Peyer's patch (tissue), 4 donors: ENCODE results near the gene EPB41L5.

Experiments used
- POLR2A ChIP-seq, 2 donors: fragments of 450-650 bp; IDR thresholded peaks; one replicate each; pipeline ENCODE4 v1.5.1; 2017; ENCODE audit warnings: antibody characterized with exemption in 2 of 2, mild to moderate bottlenecking in 2 of 2, moderate library complexity in 2 of 2
- TF ChIP-seq, protein P1 (sequence below), 6 experiments: fragments of 450-650 bp in 4 of 6; fragments of 200-600 bp in 2 of 6; sonication (generic) in 1 of 6; IDR thresholded peaks; one replicate each; pipeline ENCODE4 v1.5.1; 2017 to 2019; ENCODE audit warnings: antibody characterized with exemption in 6 of 6, mild to moderate bottlenecking in 3 of 6, moderate library complexity in 1 of 6

DNA sequence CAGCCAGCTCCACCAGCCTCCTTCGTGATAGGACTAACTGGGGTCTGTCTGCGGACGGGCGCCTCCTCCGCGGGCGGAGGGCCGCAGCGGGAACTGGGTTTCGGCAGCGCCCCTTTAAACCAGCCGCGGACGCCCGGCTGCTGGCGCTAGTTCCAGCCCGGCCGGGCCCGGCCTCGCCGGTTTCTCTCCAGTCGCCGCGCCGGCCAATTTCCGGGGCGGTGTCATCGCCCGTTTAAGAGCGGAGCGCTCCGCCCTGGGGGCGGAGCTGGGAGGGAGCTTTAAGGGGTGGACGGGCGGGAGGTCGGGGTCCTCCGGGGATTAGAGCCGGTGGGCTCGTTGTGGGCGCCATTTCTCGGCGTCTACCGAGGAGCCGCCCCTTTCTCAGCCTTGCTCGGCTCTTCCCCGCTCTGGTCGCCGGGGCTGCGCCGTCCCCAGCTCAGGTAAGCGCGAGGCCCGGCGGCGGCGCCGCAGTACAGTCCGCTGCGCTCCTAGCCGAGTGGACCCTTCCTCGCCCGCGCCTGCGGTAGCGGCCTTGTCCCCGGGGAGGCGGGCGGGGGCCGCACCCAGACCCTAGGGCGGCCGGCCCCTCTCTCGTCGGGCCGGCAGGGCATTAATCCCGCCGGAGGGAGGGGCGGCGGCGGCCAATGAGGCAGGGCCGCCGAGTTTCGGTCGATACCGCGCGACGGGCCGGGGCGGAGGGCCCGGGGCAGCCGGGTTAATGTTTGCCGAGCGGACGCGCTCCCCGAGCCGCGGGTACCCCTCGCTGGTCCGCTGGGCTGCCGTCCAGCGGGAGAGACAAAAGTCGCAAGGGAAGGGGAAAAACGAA lies at the start of gene EPB41L5:
- TF ChIP-seq, protein P1, sequence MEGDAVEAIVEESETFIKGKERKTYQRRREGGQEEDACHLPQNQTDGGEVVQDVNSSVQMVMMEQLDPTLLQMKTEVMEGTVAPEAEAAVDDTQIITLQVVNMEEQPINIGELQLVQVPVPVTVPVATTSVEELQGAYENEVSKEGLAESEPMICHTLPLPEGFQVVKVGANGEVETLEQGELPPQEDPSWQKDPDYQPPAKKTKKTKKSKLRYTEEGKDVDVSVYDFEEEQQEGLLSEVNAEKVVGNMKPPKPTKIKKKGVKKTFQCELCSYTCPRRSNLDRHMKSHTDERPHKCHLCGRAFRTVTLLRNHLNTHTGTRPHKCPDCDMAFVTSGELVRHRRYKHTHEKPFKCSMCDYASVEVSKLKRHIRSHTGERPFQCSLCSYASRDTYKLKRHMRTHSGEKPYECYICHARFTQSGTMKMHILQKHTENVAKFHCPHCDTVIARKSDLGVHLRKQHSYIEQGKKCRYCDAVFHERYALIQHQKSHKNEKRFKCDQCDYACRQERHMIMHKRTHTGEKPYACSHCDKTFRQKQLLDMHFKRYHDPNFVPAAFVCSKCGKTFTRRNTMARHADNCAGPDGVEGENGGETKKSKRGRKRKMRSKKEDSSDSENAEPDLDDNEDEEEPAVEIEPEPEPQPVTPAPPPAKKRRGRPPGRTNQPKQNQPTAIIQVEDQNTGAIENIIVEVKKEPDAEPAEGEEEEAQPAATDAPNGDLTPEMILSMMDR (IDR thresholded peaks at IDR 0.05), result no peak
- peak in 1 of 2 donors; percentile 72 for TF ChIP-seq POLR2A (IDR thresholded peaks at IDR 0.05)
